Right ventricle myocardium superior (tissue), 1 donor: Measurements from ENCODE around the gene EVI2B. TPM values are rescaled to one million over a fixed set of nuclear protein-coding genes. Genes with fewer than 3 reads are reported as not detected.
"Not testable (repeated sequence)": the region's sequence is repeated elsewhere in the genome, so short reads cannot be mapped to it uniquely, and the experiment has no call there.

Experiments used
- ATAC-seq: fragments of 200-7000 bp; cut with Tn5 transposase; one replicate; pipeline ENCODE4 v1.9.1; 2020; ENCODE audit warnings: mild to moderate bottlenecking; ENCODE audit not compliant: poor library complexity
- DNase-seq: peaks from one replicate; pipeline ENCODE4 v3.0.0-alpha.2; 2020
- intact Hi-C: fragments of 100-400 bp; cut with DNase I; formaldehyde crosslinking; loops from one replicate; pipeline ENCODE4 v1.11.2; 2022
- total RNA-seq: library from RNA; stranded (reverse); fragmentation: NEBNext Ultra II Directional; extraction: Animal tissue kit (Norgen Biotek cat#: 25700); gene quantifications from one replicate; pipeline ENCODE4 v1.2.1, GENCODE V29; 2021
- donor health status: DM: no; HTN: yes; CAD: no; lungs with severe emphysema.

EVI2B gene
- total RNA-seq, 1 donor from 2014 or later = 2.9 TPM

DNA sequence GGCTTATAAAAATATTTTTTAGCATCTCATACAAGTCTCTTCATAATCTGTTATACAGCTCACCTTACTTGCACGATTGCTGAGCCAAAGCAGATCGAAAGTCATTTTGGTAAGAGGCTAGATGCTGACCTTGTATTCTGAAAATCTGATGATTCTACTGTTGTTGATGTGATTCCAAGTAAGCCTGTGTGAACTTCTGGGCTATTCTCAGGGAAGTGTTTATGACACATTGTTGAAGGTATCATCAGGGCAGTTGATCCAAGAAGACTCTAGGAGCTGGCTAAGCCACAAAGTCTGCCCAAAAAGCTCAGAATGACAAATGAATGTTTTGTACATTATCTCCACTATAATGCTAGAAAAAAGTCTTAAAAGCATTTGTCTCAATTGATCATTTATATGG is 32.8 kb downstream of the EVI2B start:
- no peak for ATAC-seq
- intact Hi-C loops = no loop called here
- no peak for DNase-seq

DNA sequence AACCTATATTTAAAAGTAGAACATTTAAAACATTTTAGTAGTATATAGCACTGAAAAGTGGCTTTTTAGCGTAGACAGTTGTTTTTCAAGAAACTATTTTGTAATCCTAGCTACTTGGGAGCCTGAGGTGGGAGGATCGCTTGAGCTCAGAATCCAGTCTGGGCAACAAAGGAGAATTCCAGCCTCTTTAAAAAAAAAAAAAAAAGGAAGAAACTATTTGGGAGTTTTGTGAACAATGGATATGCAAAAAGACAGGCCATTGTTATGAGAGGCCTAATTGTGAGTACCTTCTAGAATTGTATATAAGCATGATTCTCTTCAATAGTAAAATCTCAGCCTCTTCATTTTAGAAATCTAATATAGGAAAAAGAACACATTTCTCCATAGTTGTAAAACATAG is 34.5 kb downstream of the EVI2B start:
- ATAC-seq = no peak
- intact Hi-C loops = no loop called here
- no peak for DNase-seq

DNA sequence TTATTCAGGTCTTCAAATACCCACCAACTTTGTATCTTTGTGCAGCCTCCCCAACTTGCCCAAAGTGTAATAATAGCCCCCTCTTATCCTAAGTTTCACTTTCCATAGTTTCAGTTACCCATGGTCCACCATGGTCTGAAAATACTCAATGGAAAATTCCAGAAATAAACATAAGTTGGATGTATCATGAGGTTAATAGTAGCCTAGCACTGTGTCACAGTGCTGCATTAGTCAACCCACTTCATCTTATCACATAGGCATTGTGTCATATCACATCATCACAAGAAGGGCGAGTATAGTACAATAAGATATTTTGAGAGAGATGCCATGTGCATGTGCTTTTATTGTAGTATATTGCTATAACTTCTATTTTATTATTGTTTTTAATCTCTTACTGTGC is 38.7 kb downstream of the EVI2B start:
- intact Hi-C loops = no loop called here
- no peak for DNase-seq
- ATAC-seq = no peak

DNA sequence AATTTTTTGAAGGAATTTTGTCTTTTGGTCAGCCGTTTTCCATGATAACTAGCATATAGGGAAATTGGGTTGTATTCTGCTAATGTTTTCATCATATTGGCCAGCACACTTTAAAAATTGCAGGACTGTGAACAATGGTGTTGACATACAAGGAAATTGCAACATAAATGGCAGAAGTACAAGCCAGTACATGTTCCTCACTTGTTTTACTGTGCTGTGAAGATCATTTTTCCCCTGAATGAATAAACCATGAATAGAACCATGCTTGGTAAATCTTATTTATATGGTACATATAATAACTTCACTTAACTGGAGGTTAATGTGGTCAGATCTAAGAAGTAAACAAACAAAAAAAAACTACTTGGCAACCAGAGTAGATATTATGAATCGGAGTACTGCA is 39.6 kb downstream of the EVI2B start:
- intact Hi-C loops = no loop called here
- peak; percentile 86 for ATAC-seq
- no peak for DNase-seq

DNA sequence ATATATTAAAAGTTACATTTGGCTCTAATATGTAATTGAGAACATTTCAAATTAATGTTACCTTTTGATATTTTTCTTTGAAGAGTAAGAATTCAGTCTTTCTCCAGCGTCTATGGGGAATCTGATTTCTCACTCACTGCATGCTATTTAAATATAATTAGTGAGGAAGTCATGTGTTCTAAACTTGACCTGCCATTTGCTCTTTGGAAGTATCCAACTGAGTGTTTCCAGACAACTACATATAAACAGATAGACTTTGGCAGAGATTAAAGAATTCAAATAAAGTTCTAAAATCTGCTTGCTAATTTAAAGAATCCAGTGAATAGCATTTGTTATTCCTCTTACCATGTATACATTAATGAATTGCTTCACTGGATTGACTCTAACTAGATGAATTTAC is 40.3 kb downstream of the EVI2B start:
- intact Hi-C loops = no loop called here
- DNase-seq = no peak
- ATAC-seq = no peak

DNA sequence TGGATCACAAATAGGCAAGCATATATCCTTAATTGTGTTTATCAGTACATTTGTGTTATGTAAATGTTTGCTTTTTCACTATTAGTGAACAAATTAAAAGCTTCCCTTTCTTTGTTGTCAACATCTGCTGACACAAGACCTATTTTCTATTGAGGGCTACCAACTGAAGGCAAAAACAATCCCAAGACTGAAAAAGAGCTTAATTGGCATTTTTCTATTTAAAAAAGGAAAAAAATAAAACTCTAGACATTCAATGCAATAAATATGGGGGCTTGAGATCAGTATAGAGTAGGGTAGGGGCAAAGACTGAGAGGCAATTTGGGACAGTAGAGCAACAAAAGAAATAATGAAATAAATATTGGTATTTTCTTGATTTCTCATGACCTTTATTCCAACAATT is 41.1 kb downstream of the EVI2B start:
- intact Hi-C loops = no loop called here
- ATAC-seq (no peak), DNase-seq (no peak)

DNA sequence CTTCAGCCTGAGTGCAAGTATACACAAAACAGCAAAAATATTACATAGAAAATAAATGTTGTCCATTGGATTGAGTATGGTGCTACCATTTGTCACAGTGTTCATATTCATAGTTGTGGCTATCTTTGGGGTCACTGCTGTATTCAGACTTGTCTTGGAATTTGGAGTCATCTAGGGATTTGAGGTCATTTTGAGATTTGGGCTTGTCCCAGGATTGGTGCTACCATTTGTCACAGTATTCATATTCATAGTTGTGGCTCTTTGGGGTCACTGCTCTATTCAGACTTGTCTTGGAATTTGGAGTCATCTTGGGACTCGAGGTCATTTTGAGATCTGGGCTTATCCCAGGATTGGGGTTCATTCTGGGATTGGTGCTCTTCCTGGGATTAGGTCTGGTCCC is 41.6 kb downstream of the EVI2B start:
- no peak for ATAC-seq
- DNase-seq = no peak
- intact Hi-C loops = no loop called here

DNA sequence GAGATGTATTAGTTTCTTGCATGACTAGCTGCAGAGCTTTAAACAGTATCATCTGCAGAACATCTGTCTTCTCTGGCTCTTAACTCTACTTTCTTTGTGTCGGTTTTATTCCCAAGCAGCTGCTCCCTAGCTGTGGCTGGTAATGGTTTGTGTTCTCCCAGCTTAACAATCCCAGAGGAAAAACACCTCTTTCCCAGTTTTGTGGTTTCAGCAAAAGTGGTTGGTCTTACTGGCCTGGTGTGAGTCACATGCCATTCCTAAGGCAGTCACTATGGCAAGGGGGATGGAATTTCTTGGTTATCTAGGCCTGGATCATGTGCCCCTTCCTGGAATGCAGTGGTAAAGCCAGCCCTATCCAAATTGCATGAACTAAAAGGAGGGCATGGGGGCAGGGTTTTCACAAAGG is 44.3 kb downstream of the EVI2B start:
- intact Hi-C loops = no loop called here
- no peak for DNase-seq
- ATAC-seq = peak; percentile 73

DNA sequence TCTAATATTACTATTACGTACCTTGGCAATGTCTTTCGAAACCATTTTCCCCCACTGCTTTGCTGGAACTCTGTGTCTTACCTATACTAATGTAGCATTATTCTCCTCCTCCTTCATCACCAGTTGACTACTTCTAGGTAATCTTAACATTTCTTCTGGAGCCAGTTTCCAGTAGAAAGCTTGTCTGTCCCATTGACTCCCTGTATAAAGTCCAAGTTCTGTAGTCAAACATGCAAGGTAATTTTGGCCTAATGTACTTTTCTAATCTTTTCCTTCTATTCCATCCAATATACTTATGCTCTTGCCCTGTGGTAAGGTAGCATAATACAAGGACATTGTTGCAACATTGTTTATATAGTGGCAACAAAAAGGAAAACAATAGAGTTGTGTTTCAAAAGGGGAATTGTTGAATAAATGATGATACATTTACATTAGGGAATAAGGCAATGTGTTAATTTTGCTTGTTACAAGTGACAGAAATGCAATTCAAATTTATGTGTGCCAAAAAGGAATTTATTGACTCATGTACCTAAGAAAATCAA is 44.7 kb downstream of the EVI2B start:
- no peak for ATAC-seq
- DNase-seq = no peak
- intact Hi-C loops = no loop called here

DNA sequence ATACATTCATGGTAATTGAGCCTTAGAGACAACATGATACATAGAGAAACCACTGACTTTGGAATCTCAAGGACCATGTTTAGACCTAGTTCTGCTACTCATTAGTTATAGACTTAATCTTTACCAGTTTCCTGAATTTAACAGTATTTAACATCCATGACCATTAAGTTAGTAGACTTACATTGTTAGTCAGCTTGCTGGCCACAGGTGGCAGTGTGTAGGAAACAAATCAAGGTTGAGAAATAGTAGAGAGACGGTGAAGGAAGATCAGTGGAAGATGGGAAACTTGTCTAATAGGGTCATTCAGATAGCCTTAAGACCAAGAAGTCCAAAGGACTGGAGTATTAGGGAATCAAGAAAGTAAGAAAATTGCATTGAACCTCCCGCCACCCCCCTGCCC is 47.8 kb downstream of the EVI2B start:
- intact Hi-C loops = no loop called here
- no peak for ATAC-seq

DNA sequence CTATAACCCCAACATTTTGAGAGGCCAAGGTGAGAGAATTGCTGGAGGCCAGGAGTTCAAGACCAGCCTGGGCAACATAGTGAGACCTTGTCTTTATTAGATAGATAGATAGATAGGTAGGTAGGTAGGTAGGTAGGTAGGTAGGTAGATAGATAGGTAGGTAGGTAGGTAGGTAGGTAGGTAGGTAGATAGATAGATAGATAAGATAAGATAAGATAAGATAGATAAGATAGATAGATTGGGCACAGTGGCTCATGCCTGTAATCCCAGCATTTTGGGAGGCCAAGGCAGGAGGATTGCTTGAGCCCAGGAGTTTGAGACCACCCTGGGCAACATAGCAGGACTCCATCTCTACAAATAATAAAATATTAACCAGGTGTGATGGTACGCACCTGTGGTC is 50.9 kb downstream of the EVI2B start:
- intact Hi-C loops, ATAC-seq, DNase-seq: not testable (repeated sequence)

More for the DNA sequence above, 47.8 kb downstream of the EVI2B start:
- DNase-seq = no peak

DNA sequence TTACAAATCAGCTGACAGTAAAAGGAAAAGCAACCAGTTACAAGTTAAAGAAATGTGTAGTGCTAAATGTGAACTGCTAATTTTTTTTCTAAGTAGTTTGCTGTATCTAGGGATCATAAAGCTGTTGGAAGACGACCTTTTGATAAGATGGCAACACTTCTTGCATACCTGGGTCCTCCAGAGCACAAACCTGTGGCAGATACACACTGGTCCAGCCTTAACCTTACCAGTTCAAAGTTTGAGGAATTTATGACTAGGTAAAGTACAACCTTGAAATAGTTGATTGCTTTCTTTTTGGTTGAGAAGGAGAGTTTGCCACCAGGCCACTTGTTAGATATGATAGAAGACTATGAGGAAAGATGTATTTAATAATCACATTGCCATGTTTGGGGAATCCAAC is 52.3 kb downstream of the EVI2B start:
- ATAC-seq (no peak), DNase-seq (no peak)
- intact Hi-C loops = no loop called here

DNA sequence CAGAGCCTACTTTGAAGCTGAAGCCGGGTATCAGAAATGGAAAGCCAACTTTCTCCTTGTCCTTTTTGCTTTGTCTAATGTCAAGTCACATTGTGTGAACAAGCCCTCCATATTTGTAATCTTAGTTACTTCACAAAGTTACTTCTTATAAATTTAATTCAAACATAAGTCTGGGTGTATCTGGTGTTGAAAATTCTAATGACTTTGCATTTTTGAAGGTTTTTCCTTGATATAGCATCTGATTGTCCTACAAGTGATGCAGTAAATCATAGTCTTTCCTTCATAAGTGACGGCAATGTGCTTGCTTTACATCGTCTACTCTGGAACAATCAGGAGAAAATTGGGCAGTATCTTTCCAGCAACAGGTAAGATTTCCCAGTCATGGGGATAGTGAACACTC is 53.7 kb downstream of the EVI2B start:
- ATAC-seq = no peak
- DNase-seq = no peak
- intact Hi-C loops = no loop called here

DNA sequence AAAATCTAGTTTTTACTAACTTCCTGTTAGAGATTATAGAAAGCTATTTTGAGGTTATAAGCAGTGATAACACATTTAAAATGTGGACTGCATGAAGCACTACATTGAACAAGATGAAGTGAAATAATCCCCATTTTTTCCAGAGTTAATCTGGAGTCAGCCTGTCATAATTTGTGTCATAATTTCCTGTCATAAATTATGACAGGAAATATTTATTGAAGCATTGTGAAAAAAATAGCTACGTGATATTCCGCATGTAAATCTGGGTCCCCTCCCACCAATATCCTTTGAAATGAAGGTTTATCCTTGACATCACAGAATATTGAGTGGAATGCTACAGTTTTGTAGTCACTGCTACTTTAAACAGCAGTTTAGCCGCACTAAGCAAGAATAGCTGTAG is 56.9 kb downstream of the EVI2B start:
- ATAC-seq = no peak
- intact Hi-C loops = no loop called here
- DNase-seq = no peak

DNA sequence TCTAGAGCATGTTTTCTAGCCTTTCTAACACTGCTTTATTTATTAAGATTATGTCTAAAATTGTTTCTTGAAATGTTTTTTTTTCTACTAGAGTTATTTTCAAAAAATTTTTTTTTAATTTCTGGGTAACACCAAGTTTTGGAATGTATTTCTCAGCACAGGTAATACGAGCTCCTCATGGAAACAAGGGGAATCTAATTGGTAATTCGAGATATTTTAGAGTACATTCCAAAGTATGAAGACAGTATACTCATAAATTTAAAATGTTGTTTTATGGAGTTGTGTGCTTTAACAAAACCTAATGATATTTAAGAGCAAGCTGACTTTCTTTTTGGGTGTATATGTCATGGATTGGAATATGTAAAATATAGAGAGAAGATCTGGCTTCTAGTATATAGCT is 59.2 kb downstream of the EVI2B start:
- no peak for DNase-seq
- intact Hi-C loops = no loop called here
- no peak for ATAC-seq

Other genes starting within 250 kb of the EVI2B start
- 38.9 TPM for gene NF1, start 219.1 kb downstream of the EVI2B start, total RNA-seq
- gene OMG, start 16.8 kb downstream of the EVI2B start, total RNA-seq = not detected
- 2.2 TPM for gene EVI2A, start 7.6 kb upstream of the EVI2B start, total RNA-seq
- 12.0 TPM for gene RAB11FIP4, start 77.6 kb upstream of the EVI2B start, total RNA-seq